ENCODE data around the gene HBA1. TPM values are rescaled to one million over a fixed set of nuclear protein-coding genes. Genes with fewer than 3 reads are reported as not detected.
"Not testable (repeated sequence)": the region's sequence is repeated elsewhere in the genome, so short reads cannot be mapped to it uniquely, and the experiment has no call there.

HBA1 gene
- polyA plus RNA-seq (ENCODE audit: insufficient read length), result 394 TPM
- long read RNA-seq, donor 1, transcript HBA1-203 (2 exons, 674 nt), result minor isoform, 86 of 794 reads
- long read RNA-seq, donor 1, transcript HBA1-204 (2 exons, 410 nt), result minor isoform, 43 of 794 reads
- long read RNA-seq, donor 1, transcript HBA1-201 (3 exons, 577 nt), result major isoform, 658 of 794 reads
- long read RNA-seq, donor 1, partial matches to known transcripts, result 0 of 794 reads
- long read RNA-seq, donor 1, other reads (novel, unspliced or antisense), result 5 of 794 reads
- long read RNA-seq, donor 2, transcript HBA1-204 (2 exons, 410 nt), result minor isoform, 11 of 421 reads
- long read RNA-seq, donor 2, transcript HBA1-201 (3 exons, 577 nt), result major isoform, 378 of 421 reads
- long read RNA-seq, donor 2, transcript HBA1-203 (2 exons, 674 nt), result minor isoform, 32 of 421 reads
- long read RNA-seq, donor 2, partial matches to known transcripts, result 0 of 421 reads
- long read RNA-seq, donor 2, other reads (novel, unspliced or antisense), result 0 of 421 reads
- long read RNA-seq, donor 3, transcript HBA1-203 (2 exons, 674 nt), result minor isoform, 16 of 353 reads
- long read RNA-seq, donor 3, transcript HBA1-204 (2 exons, 410 nt), result minor isoform, 12 of 353 reads
- long read RNA-seq, donor 3, transcript HBA1-201 (3 exons, 577 nt), result major isoform, 310 of 353 reads
- long read RNA-seq, donor 3, partial matches to known transcripts, result 14 of 353 reads
- long read RNA-seq, donor 3, other reads (novel, unspliced or antisense), result 0 of 353 reads
- long read RNA-seq, donor 4, transcript HBA1-201 (3 exons, 577 nt), result major isoform, 66 of 78 reads
- long read RNA-seq, donor 4, transcript HBA1-203 (2 exons, 674 nt), result minor isoform, 8 of 78 reads
- long read RNA-seq, donor 4, partial matches to known transcripts, result 0 of 78 reads
- long read RNA-seq, donor 4, other reads (novel, unspliced or antisense), result 0 of 78 reads
- long read RNA-seq, donor 5, transcript HBA1-201 (3 exons, 577 nt), result major isoform, 538 of 571 reads
- long read RNA-seq, donor 5, transcript HBA1-202 (3 exons, 504 nt), result minor isoform, 5 of 571 reads
- long read RNA-seq, donor 5, transcript HBA1-203 (2 exons, 674 nt), result minor isoform, 18 of 571 reads
- long read RNA-seq, donor 5, transcript HBA1-204 (2 exons, 410 nt), result minor isoform, 10 of 571 reads
- long read RNA-seq, donor 5, partial matches to known transcripts, result 0 of 571 reads
- long read RNA-seq, donor 5, other reads (novel, unspliced or antisense), result 0 of 571 reads
- long read RNA-seq, donor 6, transcript HBA1-201 (3 exons, 577 nt), result major isoform, 911 of 1,047 reads
- long read RNA-seq, donor 6, transcript HBA1-203 (2 exons, 674 nt), result minor isoform, 92 of 1,047 reads
- long read RNA-seq, donor 6, transcript HBA1-204 (2 exons, 410 nt), result minor isoform, 37 of 1,047 reads
- long read RNA-seq, donor 6, partial matches to known transcripts, result 7 of 1,047 reads
- long read RNA-seq, donor 6, other reads (novel, unspliced or antisense), result 0 of 1,047 reads
- long read RNA-seq, donor 7, transcript HBA1-203 (2 exons, 674 nt), result minor isoform, 52 of 1,125 reads
- long read RNA-seq, donor 7, transcript HBA1-204 (2 exons, 410 nt), result minor isoform, 22 of 1,125 reads
- long read RNA-seq, donor 7, transcript HBA1-201 (3 exons, 577 nt), result major isoform, 1,007 of 1,125 reads
- long read RNA-seq, donor 7, partial matches to known transcripts, result 43 of 1,125 reads
- long read RNA-seq, donor 7, other reads (novel, unspliced or antisense), result 0 of 1,125 reads
- long read RNA-seq, donor 8, transcript HBA1-203 (2 exons, 674 nt), result minor isoform, 19 of 166 reads
- long read RNA-seq, donor 8, transcript HBA1-201 (3 exons, 577 nt), result major isoform, 145 of 166 reads
- long read RNA-seq, donor 8, partial matches to known transcripts, result 0 of 166 reads
- long read RNA-seq, donor 8, other reads (novel, unspliced or antisense), result 0 of 166 reads

- DNase-seq, result not testable (repeated sequence)
These were observed at the start of gene HBA1 for GRCh38 chr16:176477-177382. Gene HBA1, plus strand, starts transcription at chr16:176680. Its CDS starts 37 bp downstream, at chr16:176717.

DNA sequence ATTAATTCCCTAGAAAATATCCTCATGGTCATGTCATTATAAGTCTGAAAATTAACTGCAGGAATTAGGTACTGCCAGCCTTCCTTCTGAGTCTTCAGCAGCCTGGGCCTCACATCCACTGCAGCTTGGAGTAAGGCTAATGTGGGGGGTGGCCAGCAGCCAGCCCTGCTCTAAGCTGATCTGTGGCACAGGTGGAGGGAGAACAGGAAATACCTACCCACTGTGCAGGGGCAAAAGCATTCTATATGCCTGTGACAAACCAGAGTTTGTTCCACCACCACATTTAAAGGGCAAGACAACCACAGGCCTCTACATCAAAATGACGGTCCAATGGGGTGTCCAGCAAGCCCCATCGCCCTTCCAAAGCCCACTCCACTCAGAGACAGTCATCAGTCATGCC, 47.4 kb upstream of the HBA1 start:
- no peak for DNase-seq

- DNase-seq, result no peak
These were observed 45.8 kb upstream of the HBA1 start for GRCh38 chr16:130533-131173.

DNA sequence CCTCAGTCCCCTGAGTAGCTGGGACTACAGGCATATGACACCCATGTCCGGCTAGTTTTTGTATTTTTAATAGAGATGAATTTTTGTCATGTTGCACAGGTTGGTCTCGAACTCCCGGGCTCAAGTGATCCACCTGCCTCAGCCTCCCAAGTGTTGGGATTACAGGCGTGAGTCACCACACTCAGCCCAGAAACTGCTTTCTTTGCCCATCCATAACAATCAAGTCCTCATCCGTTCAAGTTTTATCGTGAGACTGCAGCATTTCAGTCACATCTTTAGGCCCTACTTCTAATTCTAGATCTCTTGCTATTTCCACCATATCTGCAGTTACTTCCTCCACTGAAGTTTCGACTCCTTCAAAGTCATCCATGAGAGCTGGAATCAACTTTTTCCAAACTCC, 44.4 kb upstream of the HBA1 start:
- no peak for DNase-seq

DNA sequence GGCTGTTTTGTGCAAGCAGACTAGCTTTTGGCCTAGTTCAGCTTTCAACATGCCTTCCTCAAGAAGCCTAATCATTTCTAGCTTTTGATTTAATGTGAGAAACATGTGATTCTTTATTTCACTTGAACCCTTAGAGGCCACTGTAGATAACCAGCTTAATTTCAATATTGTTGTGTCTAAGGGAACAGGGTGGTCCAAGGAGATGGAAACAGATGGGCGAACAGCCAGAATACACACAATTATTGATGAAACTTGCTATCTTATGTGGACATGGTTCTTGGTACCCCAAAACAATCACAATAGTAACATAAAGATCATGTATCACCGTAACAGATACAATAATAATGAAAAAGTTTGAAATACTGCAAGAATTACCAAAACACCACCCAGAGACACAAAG, 42.8 kb upstream of the HBA1 start:
- no peak for DNase-seq

DNA sequence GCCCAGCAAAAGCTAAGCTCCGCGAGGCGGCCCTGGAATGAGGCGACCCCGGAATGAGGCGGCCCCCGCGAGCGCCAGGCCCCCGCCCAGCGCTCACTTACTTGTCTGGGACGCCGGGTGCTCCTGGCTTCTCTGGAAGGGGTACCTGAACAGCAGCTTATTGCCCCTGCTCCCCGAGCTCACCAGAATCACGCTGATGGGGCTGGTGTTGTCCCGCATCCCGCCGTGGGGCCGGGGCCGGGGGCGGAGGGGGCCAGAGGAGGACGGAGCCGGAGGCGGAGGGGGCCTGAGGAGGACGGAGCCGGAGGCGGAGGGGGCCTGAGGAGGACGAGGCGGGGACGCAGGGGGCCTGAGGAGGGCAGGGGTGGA, 38.4 kb upstream of the HBA1 start:
- no peak for DNase-seq

GRCh38 chr16:140175-140857, 36.2 kb upstream of the HBA1 start:
- DNase-seq, result no peak

- DNase-seq, result no peak
These were observed 34.0 kb upstream of the HBA1 start for GRCh38 chr16:142405-142967.

DNA sequence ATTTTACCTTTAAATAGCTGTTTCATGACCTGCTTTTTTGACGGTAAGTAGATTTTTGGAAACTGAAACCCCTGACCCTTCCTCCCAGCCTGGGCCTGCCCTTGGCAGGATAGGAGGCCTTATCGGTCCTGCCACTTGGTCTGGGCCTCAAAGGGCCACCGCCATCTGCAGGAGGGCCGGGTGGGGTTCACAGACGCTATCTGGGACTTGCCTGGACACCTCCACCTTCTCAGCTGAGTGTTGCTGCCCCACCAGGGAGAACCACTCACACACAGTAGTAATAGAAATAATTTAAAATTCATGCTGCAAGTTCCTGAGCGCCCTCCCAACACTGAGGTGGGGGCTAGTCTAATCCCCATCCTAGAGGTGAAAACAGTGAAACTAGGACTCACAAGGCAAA, 33.4 kb upstream of the HBA1 start:
- no peak for DNase-seq

DNA sequence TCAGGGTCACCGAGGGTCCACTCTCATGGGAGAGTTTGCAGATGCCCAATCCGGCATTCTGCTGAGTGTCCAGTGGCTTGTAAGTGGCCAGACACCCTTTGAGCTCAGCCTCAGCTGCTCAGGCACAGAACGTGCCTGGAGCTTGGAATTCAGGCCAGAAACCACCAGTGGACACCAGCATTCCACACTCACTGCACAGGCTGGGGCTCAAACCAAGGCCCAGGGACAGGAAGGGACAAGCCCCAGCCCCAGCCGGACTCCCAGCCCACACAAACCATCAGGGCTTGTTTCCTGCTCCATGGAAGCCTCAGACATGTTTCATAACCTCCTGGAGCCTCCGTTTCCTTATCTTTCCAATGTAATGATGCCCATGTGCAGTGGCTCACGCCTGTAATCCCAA, 33.0 kb upstream of the HBA1 start:
- no peak for DNase-seq

GRCh38 chr16:144797-145252, 31.7 kb upstream of the HBA1 start:
- DNase-seq, result no peak

DNA sequence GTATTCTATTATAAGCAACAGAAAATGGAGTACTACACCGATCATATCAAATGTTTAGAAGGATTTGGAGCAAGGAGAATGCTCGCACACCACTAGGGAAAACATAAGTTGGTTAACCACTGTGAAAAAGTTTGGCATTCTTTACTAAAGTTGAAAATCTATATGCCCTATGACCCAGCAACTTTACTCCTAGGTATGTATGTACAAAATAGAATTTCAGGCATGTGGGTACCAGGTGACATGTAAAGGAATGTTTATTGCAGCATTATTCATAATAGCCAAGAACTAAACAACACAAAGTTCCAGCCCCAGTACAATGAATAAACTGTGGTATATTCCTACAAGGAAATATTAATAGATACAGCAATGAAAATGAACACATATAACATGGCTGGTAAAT, 29.8 kb upstream of the HBA1 start:
- DNase-seq, result no peak

GRCh38 chr16:149024-149660, 27.3 kb upstream of the HBA1 start:
- DNase-seq, result no peak

DNA sequence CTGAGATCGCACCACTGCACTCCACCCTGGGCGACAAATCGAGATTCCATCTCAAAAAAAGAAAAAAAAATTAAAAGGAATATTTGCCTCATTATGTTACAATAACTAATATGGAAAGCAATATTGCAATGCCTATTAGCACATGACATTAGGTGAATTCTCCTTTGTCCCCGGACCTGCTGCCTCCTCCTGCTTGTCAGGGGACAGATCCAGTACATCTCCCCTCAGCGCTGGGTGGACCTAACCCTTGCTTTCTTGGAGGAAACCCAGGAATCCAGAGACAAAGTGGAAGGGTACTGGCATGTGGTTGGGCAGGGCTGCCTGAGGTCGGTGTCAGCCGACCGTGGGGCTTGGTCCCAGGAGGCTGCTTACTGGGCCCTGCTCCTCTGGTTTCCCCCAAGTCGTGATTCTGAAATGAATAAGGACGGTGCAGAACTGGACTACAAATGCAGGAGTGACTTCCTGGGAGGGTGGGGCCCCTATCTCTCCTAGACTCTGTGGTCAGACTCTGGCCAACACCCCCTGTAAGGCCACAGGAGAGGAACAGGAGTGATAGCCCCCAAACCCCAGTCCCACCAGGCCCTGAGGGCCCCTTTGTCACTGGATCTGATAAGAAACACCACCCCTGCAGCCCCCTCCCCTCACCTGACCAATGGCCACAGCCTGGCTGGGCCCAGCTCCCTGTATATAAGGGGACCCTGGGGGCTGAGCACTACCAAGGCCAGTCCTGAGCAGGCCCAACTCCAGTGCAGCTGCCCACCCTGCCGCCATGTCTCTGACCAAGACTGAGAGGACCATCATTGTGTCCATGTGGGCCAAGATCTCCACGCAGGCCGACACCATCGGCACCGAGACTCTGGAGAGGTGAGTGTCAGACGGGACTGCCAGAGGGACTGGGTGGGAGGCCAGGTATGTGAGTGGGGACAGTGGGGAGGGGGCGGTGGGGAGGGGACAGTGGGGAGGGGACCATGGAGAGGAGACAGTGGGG, 24.0 kb upstream of the HBA1 start, which contains the start of gene HBZ:
Gene HBZ, plus strand, starts transcription at position 504 of the 988 bp plus-strand sequence. Its CDS starts 266 bp downstream, at position 770.
- no peak for DNase-seq

DNA sequence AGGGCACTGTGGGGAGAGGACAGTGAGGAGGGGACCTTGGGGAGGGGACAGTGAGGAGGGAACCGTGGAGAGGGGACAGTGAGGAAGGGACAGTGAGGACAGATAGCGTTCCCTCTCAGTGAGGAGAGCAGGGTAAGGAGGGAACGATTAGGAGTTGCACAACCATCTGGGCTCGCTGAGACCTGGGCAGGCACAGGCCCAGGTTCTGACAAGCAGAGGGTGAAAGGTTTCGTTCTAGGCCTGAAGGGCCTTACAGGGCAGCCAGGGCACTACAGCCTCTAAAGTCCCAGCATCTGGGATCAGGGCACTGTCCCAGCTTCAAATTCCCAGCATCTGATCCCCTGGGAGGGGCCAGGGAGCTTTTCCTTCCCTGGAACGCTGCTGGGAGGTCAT, 23.4 kb upstream of the HBA1 start:
- DNase-seq, result not testable (repeated sequence)

DNA sequence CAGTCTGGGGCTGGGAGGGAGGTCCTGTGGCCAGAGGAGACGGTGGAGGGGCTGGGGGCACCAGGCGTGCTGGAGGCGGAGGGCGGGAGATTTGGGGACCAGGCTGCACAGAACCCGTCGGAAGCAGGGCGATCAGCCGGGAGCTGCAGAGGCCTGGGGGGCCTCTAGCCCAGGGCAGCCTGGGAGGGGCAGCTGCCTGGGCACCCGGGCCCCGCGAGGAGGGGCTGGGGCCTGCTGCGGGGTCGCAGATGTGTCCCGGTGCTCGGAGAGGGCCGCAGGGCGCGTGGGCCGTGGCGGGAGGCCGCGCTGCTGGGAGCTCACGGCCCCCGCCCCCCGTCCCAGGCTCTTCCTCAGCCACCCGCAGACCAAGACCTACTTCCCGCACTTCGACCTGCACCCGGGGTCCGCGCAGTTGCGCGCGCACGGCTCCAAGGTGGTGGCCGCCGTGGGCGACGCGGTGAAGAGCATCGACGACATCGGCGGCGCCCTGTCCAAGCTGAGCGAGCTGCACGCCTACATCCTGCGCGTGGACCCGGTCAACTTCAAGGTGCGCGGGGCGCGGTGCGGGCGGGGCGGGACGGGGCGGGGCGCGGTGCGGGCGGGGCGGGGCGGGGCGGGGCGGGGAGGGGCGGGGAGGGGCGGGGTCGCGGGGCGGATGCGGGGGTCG, 22.8 kb upstream of the HBA1 start:
- not testable (repeated sequence) for DNase-seq
